ENCODE results near the gene EYS.

EYS gene

DNA sequence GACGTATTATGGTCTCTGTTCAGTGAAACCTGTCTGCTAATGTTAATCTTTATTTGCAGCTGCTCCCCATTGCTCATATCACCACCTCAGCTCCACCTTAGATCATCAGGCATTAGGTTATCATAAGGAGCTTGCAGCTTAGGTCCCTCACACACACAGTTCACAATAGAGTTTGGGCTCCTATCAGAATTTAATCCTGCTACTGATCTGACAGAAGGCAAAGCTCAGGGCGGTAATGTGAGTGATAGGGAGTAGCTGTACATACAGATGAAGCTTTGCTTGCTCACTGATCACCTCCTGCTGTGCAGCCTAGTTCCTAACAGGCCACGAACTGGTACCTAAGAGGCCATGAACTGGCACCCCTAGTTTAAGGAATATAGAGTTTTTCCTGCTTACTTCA lies 989.7 kb downstream of the EYS start:
- no peak for DNase-seq (ENCODE audit: low spot score)

DNA sequence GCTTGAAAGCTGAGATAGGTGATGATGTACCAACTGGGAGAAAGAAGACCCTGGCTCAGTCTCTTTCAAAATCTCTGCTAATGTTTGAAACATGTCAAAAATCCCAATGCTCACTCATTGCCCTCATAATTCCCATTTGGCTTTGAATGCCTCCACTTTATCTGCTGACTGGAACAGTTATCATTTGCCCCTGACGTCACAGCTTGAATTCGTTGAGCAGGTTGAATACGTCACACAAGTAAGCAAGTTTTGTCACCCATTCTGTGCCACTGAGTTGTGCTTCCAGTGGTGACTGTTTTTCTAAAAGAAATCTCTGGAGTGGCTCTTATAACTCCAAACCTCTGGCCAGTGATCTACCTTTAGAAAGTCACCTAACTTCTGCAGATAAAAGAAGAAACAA lies 991.4 kb downstream of the EYS start:
- no peak for DNase-seq (ENCODE audit: low spot score)

DNA sequence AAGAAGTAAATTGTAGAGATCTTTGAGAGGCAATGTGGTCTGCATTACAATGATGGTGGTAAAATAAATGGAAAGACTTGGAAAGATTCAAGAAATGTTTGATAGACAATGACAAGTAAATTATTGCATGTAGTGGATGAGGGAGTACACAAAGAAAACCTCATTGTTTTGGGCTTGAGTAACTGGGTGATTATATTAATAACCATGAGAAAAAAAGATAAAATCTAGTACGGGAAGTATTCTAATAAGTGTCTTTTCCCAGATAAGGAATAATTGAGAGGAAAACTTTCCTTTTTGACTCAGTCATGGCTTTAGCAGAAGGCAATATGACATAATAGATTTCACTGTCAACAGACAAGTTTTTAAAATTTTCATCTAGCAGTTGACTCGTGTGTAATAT lies 993.0 kb downstream of the EYS start:
- no peak for DNase-seq (ENCODE audit: low spot score)

DNA sequence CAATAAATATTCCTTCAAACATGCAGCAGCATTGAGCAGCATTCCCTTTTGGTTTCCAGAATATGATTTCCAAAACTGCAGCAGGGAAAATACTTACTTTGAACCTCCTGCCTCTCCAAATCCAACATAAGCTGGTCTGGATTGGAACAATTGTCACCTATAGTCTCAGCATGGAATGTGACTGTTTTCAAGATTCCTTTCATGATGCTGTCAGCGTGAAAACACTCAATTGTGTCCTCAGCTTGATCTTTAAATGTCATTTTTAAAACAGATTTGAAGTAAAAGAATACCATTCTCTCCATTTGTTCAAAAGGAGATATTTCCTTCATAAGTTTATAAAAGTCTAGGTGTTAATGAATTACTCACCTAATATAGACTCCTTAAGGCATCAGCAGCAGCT lies 993.9 kb downstream of the EYS start:
- DNase-seq (ENCODE audit: low spot score), result no peak

DNA sequence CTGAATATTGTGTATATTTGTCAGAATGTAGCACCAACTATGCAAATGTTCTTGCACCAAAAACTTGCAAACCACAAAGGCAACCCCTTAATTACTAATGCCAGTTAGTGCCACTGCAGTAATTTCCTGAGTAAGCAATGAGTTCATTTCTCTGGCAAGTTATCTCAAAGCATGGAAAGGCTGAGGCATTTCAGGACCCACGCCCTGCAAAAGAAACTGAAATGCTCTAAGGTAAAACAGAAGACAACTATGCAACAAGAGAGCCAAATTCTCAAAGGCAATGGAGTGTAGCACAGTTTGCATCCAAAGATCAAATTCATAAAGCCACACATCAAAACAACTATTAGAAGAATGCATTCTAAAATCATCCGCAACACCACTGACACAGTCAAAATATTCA lies 994.4 kb downstream of the EYS start:
- DNase-seq (ENCODE audit: low spot score), result no peak

DNA sequence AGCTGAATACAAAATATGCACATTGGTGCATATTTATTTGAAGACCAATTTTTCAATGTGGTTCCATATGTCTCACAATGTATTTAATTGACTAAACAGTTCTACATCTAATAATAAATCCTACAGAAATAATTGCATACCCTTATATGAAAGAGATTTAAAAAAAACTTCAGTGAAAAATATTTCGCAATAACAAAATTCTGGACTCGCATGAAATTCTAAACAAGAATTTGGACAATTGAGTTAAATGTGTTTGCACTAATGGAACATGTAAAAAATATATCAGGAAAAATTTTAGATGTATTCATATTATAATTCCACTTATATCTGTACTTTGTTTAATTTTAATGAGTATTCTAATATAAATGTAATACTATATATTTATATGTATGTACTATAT lies 1003.1 kb downstream of the EYS start:
- DNase-seq (ENCODE audit: low spot score), result no peak

DNA sequence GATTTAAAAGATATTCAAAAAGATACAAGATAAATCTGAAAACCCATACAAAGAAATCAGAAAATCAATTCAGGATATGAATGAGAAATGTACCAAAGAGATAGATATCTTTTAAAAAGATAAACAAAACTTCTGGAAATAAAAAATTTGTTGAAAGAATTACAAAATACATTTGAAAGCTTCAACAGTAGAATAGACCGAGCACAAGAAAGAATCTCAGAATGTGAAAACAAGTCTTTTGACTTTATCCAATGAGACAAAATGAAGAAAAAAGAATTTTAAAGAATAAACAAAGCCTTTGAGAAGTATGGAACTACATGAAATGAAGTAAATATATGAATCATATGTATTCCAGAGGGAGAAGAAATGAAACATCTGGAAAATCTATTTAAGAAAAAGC lies 1011.0 kb downstream of the EYS start:
- DNase-seq (ENCODE audit: low spot score), result no peak

DNA sequence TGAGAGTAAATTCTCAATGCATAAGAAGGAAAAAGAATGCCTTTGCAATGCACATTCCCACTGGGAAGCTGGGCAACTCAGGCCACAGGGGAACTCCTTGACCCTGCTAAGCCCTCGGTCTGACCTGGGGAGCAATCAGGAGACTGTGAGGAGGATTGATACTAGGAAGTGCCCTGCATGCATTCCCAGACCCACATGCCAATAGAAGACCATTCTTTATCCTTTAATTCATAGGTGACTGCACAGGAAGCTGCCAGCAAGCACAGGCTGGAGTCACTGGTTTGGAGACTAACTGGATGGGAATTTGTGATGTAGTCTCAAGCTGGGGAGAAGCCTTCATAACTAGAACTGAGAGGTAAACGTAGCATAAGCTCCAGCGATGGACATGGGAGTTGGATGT lies 1012.7 kb downstream of the EYS start:
- DNase-seq (ENCODE audit: low spot score), result no peak

DNA sequence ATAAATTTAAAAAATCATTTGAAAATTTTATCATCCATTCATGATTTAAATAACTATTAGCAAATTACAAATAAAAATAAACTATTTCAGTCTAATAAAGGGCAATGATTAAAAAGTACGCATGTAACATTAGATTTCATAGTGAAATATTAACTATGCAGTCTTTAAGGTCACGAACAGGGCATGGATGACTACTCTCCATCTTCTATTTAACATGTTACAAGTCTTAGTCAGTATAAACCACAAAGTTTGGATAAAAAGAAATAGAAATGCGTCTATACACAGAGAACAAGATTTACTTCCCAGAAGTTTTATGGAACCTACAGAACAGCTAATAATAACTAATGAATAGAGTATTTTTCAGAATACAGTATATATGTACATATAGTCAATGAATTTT lies 1016.0 kb downstream of the EYS start:
- no peak for DNase-seq (ENCODE audit: low spot score)

DNA sequence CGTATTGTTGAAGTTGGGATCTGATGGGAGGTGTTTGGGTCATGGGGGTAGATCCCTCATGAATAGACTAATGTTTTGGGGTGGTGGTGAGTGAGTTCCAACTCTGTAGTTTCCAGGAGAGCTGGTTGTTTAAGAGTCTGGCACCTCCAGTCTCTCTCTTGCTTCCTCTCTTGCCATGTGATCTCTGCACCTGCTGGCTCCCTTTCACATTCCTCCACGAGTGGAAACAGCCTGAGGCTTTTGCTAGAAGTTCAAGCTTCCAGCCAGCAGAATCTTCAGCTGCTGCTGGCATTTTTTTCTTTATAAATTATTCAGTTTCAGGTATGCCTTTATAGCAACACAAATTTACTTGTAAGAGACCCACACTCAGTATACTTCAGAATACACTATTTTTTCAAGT lies 1021.6 kb downstream of the EYS start:
- no peak for DNase-seq (ENCODE audit: low spot score)

DNA sequence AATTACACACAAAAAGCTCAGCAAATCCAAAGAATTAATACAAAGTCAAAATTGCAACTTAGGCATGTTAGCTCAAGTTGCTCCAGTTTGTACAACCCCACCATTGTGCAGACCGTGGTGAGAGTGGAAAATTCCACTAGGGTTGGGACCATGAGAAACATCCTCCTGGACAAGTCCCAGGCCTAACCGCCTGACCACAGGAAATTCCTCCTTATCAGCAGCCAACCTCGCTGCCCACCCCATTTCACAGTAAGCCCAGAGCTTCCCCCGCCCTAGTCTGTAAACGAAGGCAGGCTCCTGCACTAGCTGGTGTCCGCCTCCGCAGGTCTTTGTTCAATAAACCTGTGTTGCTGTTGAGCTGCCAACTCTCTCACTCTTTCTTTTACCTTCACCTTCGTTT lies 1023.3 kb downstream of the EYS start:
- peak; percentile 37 for DNase-seq (ENCODE audit: low spot score)

DNA sequence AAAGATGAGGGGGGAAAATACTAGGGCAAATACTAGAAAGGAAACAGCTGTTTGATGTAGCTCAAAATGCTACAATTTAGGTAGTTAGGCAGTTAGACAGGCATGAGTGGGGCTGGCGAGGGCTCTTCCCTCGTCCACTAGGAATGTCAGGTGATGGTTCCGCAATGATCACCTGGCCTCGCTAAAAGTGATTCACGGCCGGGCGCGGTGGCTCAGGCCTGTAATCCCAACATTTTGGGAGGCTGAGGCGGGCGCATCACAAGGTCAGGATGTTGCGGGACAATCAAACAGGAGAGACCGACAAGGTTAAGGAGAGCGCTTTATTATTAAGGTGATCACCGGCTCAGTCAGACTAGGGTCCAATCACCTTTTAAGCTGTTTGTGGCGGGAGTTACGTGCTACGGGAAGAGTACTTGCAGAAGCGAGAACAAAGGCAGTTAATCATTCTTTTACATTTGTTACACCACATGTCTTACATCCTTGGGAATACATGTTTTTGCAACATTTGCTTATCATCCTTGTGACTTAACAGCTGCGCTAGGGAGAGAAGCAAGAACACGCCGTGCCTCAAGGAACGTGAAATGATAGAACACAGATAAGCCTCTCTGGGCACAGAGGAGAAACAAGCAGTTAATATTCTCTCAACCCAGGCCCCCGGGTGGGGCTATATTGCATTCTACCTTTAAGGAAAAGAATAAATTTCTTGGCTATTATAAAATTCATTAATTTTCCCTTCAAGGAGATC lies 1025.4 kb downstream of the EYS start:
- DNase-seq (ENCODE audit: low spot score), result no peak

DNA sequence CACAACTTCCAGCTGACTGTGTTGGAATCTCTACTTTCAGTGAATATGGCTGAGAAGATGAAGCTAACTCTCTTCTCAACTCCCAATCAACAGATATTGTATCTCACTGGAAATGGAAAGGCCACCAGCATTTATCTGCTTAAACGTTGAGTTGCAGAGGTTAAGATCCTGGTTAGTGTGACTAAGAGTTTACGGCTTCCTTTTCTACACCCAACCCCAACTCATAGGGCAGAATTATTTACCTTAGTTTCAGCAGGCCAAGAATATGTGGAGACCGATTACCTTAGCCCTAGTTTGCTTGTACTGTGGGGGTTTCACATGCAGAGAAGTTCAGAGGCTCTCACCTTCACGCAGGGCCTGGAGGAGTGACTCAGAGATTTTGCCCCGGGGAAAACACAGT lies 1026.6 kb downstream of the EYS start:
- DNase-seq (ENCODE audit: low spot score), result no peak

DNA sequence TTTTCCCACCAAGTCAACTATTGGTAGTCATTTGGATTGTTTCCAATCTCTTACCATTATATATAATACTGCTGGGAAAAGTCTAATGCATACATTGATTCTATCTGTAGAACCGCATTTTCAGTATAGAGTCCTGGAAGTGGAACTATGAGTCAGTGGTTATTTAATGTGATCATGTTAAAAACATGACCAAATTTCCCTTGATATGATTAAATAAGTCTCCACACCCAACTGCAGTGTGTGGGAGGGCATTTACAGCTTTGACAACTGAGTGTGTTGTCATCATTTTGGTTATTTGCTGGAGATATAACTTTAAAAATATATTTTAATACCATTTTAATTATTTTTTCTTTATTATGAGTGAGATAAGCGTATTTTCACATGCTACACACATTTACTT lies 1027.6 kb downstream of the EYS start:
- DNase-seq (ENCODE audit: low spot score), result no peak

DNA sequence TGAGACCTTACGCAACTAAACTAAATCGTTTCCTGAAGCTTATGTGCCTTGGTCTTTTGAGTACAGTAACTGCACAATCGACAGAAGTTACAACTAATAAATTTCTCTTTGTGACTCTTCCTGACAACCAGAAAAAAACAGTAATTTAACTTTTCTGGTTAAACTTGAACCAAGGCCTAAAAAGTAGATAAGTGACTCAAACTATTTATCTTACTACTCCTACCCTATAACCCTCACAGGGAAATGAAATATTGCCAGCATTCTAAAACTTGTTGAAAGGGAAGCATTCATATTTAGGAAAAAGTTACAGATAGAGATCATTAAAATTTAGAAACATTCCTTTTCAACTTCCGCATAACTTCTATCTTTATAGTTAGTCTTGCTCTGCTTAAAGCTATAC lies 1034.4 kb downstream of the EYS start:
- no peak for DNase-seq (ENCODE audit: low spot score)

DNA sequence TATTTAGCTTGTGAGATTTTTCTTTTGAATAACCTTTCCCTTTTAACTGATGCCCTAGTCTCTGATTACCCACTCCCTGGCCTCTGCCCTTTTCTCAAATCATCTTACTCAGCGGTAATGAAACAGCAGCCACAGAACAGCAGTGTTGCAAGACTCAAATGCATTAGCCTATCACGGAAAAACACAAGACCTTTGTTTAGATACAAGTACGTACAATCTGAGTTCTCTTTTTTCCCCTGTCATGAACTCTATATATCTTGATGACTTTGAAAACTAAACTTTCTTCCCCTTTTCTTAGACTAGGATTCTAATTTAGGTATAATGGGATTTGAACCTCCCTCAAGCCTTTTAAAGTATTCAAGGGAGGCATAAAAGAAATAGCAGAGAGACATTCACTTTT lies 1034.9 kb downstream of the EYS start:
- no peak for DNase-seq (ENCODE audit: low spot score)

DNA sequence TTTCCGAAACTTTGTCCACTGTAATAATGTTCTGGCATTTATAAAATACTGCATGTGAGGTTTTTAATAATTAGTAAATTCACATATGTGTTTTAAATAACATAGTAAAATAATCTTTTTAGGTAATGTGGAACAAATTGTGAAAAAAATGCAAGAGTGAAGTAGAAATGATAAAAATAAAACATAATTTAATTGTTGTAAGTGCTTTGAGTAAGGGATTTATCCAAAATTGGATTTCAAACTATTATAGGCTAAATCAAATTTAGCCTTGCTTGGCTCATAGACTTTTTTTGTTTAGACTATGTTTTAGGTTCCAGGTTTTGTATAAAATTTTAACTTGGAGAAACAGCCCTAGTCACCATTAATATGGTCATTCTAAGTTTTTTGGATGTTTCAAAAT lies 1041.9 kb downstream of the EYS start:
- DNase-seq (ENCODE audit: low spot score), result no peak

DNA sequence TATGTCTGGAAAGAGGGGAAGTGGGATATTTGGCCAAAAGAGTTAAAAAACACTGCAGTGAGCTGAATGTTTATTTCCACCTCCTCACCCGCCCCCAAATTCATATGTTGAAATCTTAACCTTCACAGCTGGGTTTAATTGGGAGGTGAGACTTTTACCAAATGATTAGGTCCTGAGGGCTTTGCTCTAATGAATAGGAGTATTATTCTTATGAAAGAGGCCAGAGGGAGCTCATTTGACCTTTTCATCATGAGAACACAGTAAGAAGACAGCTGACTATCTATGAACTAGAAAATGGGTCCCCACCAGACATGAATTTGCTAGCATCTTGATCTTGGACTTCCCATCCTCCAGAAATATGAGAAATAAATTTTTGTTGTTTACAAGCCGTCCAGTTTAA lies 1042.5 kb downstream of the EYS start:
- no peak for DNase-seq (ENCODE audit: low spot score)

DNA sequence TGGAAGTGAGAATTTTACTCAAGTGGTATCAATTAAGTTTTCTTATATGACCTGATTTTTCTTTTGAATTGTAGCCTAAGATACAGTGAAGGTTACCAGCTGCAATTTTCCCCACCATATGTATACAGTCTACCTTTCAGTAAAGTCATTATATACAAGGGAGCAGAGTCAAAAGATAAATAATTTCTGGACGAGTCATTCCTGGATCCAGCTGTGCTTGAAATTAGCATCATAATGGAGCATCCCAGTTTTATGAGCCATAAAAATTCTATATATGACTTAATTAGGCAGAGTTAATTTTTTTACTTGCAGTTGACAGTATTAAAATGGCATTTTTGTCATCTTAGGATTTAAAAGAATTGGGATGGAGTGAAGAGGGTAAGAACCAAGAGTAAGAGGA lies 1063.0 kb downstream of the EYS start:
- DNase-seq (ENCODE audit: low spot score), result no peak

DNA sequence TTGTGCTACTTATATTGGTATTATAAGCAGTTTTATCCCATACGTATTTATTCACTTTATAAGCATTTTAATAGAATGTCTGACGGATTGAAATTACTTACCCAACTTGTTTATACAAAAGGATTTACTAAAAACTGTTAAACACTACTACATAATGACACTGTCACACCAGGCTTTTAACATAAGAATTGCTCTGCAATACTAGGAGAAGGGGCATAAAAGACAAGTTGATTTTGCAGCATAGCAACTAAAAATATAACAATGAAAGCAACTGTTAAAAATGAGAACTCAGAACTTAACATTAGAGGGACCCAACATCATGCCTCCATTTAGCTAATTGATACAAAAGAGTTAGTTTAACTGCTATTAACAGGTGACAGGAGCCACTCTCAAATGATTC lies 1076.1 kb downstream of the EYS start:
- DNase-seq (ENCODE audit: low spot score), result no peak

DNA sequence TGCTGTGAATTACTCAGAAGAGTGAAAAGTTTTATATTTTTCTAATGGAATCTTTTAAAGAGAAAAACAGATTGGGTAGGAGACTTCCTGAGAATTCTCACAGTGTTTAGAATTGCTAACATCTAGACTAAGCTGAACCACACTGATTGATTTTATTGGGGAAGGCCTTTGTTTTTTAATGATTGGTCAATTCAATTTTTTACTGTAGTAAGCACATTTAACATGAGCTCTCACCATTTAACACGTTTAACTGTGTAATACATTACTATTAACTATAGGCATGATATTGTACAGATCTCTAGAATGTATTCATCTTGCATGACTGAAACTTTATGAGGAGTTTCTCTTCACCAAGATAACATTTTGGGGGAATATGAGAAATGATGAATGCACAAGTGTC lies 1084.1 kb downstream of the EYS start:
- DNase-seq (ENCODE audit: low spot score), result no peak

DNA sequence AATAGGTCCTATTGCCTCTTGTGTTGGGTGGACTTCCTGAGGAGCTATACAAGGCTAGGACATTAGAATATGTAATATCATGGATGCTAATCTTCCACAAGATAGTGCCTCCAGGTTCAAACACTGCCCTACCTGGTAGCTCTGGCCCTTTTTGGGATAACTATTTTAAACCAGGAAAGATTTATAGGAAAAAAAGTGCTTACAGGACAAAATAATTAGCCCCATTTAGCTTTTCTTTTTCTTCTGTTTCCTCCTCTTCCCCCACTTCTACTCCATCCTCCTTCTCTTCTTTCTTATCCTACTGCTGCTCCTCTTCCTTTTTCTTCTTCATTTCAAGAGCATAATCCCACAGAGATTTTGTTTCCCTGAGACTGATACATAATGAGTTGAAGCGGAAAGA lies 1104.0 kb downstream of the EYS start:
- DNase-seq (ENCODE audit: low spot score), result no peak

DNA sequence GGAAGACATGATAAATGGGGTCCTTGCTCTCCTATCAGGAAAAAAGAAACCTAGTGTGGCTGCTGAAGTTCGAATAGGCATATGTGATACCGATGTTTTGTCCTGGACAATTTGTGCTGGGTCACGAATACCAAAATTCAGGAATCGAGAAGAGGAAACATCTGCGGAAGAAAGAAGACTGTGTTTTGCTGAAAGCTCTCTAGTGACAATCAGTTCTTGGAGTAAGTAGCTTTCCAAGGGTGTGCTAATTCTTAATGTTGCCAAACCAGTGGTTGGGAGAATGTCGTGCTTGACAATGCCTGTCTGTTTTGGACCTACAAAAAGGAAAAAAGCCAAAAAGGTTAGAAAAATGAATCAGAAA lies 1115.4 kb downstream of the EYS start:
- no peak for DNase-seq (ENCODE audit: low spot score)

DNA sequence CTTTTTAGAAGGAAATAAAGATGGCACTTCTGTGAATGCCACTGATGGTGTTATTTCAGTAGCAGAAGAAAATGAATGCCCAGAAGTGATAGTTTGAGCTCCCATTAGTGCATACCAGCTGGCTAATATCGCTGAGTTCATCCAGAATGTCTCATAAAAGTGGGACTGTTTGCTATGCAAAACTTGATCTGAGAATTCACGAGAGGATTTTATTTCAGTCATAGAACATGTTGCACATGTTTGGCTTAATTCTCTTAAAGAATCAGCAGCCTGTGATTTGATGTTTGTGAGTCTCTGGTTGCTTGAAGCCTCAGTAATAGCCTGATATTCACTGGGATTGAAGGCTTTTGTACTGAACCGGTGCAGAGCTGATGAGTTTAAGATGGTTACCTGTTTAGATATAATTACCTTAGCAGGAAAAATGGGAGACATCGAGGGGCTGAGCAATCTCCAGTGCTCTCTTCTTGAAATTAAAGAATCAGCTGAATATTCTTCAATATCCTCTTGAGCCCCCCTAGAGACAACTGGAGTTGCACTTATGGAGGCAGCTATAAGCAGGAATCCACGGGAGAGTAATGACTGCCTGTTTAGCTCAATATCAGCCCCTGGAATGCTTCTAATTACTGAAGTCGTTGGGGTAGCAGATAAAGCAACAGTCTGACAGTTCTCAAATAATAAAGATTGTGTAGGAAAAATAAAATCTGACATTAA lies 1115.9 kb downstream of the EYS start:
- DNase-seq (ENCODE audit: low spot score), result no peak
